C4-2B (cell line): ENCODE measurements around the gene PHKB.

ENCODE experiments used
- H3K27ac ChIP-seq: fragments of 450-650 bp; 2 replicates; pipeline ENCODE4 v1.5.1; 2017
- ZFX ChIP-seq: fragments of 450-650 bp; IDR thresholded peaks from 2 replicates; pipeline ENCODE4 v1.6.1; 2017
- TF ChIP-seq, protein P1 (sequence below): fragments of 450-650 bp; conservative IDR thresholded peaks from 2 replicates; pipeline ENCODE4 v1.5.1; 2017; ENCODE audit warnings: mild to moderate bottlenecking

Gene PHKB

DNA sequence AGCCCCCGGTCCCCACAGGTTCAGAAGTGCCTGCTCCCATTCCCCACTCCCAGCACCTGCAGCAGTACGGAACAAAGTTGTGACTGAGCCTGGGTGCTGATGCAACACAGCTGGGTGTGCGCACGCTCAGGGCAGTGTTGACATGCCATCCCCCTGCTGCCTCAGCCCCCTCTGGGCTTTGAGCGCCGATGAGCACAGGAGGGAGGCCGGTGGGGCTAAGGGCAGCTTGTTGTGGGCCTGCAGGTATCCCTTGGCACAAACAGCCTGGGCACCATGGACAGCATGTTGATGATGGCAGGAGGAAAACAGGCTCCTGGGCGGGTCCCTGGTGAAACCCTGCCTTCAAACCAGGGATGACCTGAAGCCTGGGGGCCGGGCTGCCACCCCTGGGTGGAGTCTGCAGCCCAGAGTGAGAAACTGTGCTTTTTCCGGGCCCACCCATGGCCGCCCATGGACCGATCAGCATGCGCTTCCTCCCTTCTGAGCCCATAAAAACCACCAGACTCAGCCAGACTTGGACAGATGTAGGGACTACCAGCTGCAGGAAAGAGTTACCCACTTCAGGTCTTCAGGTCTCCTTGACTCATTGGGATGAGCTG is 175.5 kb downstream of the PHKB start:
- no peak for TF ChIP-seq ZFX
- TF ChIP-seq, protein P1, sequence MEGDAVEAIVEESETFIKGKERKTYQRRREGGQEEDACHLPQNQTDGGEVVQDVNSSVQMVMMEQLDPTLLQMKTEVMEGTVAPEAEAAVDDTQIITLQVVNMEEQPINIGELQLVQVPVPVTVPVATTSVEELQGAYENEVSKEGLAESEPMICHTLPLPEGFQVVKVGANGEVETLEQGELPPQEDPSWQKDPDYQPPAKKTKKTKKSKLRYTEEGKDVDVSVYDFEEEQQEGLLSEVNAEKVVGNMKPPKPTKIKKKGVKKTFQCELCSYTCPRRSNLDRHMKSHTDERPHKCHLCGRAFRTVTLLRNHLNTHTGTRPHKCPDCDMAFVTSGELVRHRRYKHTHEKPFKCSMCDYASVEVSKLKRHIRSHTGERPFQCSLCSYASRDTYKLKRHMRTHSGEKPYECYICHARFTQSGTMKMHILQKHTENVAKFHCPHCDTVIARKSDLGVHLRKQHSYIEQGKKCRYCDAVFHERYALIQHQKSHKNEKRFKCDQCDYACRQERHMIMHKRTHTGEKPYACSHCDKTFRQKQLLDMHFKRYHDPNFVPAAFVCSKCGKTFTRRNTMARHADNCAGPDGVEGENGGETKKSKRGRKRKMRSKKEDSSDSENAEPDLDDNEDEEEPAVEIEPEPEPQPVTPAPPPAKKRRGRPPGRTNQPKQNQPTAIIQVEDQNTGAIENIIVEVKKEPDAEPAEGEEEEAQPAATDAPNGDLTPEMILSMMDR, result no peak
- H3K27ac ChIP-seq, result no peak overlapping the region

DNA sequence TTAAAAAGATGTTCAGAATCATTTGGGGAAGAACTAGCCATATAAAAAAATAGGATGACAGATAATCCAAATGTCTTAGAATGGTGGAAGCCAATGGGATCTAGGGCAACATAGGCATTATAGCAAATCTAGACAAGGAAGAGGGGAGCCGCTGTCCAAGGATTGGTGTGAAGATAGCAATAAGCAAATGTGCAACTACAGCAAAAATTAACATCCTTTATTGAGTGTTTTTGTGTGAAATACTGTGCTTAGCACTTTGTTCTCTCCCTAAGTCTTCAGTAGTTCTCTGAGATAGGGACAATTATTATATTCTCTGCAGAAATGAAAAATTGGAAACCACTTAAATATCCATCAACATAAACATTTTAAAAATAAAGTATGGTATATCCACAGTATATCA is 177.0 kb downstream of the PHKB start:
- TF ChIP-seq ZFX, result no peak
- TF ChIP-seq, protein P1, result no peak

DNA sequence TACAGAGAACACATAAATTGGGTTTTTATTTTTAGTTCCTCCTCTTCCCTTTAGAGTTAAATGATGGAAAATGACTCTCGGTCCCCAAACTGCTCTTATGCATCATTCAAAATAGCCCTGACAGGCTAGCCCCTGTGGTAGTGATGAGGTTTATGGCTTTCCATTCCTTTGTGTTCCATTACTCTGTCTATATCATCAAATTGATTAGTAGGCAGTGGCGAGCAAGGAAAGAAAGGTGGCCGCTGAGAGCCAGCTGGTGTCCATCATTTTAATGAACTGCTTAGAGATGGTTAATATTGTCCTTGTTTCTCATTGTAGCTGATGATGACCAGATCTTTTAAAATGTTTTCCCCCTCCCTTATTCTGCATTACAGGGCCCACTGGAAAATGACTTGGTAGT is 179.5 kb downstream of the PHKB start:
- TF ChIP-seq, protein P1, result no peak
- no peak for TF ChIP-seq ZFX
- no peak overlapping the region for H3K27ac ChIP-seq

More for the DNA sequence above, 177.0 kb downstream of the PHKB start:
- no peak overlapping the region for H3K27ac ChIP-seq

DNA sequence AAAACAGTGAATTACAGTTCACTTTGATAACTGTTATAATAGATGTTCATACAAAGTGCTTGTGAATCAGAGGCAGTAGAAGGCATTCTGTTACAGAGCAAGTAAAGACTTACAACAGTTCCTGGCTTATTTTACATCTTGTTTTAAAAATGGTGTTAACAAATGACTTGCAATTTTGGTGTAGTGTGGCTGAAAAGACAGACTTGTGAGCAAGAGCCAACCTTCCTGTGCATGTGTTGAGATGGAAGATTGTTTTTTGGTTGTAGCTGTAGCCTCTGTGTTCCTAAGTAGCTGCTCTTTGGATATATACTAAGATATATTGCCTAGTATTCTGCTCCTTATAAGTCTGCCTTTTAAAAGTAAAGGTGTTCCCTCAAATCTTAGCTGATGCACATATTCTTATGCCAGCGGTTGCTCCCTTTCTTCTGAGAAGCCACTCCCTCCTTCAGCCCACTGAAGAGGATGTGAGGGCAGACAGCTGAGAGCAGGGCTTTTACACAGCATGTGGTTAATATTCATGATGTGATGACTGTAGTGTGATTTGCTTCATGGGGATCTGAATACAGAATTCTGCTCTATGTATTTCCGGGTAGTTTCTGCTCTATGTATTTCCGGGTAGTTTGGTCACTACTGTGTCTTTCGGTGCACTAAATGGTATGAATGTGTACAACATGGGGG is 182.3 kb downstream of the PHKB start:
- TF ChIP-seq ZFX, result no peak
- TF ChIP-seq, protein P1, result no peak
- H3K27ac ChIP-seq, result no peak overlapping the region

DNA sequence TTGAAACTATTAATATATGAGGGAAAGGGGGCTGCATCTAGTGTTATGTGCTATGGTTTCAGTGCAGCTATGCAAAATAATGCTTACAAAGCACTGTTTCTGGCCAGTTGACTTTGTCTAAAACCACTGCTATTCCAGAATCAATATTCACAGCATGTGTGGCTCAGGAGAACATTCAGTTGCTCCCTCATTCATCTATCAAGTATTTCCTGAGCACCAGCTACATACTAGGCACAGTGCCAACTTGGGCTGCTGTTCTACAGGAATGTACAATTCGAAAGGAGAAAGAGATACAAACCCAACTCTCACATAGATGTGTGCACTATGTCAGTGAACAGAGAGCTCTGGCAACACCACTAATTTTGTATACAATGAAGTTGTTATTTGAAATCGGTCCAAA is 183.0 kb downstream of the PHKB start:
- H3K27ac ChIP-seq, result no peak overlapping the region

DNA sequence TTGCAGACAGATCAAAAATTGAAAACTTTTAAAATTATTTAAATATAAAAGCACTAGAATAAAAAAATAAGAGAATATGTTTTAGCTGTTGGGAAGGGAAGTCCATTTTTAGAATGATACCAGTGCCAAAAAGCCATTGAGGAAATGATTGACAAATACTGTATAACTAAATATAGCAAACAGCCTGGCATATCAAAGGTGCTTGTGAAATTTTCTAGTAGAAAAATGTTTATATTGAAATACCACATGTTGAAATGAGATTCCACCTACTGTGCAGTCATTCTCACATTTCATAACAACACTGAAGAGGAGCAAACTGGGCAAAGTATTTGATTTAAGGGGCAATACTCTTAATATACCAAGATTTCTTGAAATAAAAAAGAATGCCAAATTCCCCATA is 183.5 kb downstream of the PHKB start:
- TF ChIP-seq, protein P1, result no peak

More for the DNA sequence above, 183.0 kb downstream of the PHKB start:
- no peak for TF ChIP-seq ZFX
- TF ChIP-seq, protein P1, result no peak

DNA sequence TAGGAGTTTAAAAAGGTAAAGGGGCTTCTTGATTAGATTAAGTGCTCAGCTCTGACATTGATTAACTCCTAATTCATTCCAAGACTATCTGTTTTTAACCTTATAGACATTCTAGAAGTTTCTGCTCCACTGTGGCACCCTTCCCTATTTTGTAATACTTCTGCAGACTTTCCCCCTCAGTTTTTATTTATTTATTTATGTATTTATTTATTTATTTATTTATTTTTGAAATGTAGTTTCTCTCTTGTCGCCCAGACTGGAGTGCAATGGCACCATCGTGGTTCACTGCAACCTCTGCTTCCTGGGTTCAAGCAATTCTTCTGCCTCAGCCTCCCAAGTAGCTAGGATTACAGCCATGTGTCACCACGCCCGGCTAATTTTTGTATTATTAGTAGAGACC is 185.8 kb downstream of the PHKB start:
- no peak for TF ChIP-seq ZFX
- TF ChIP-seq, protein P1, result no peak

More for the DNA sequence above, 183.5 kb downstream of the PHKB start:
- no peak overlapping the region for H3K27ac ChIP-seq

More for the DNA sequence above, 185.8 kb downstream of the PHKB start:
- H3K27ac ChIP-seq, result no peak overlapping the region
